Loucy (cell line): ENCODE data around the gene CA7.

ENCODE experiments used
- H2AFZ ChIP-seq: fragments of 200-600 bp; sonication (generic); 2 replicates; pipeline ENCODE4 v1.6.0; 2016; ENCODE audit warnings: antibody characterized with exemption, mild to moderate bottlenecking, low read length, moderate library complexity
- H3F3A ChIP-seq: fragments of 200-600 bp; 2 replicates; pipeline ENCODE4 v1.6.0; 2016; ENCODE audit warnings: antibody characterized with exemption, low read depth, mild to moderate bottlenecking
- H3K27me3 ChIP-seq: fragments of 200-600 bp; sonication (generic); 2 replicates; pipeline ENCODE4 v1.6.1; 2014; ENCODE audit warnings: low read length, mild to moderate bottlenecking; ENCODE audit not compliant: insufficient read depth, poor library complexity, severe bottlenecking
- H3K36me3 ChIP-seq: fragments of 200-600 bp; sonication (generic); 2 replicates; pipeline ENCODE4 v1.6.1; 2016; ENCODE audit warnings: low read length; ENCODE audit not compliant: insufficient read depth
- H3K4me1 ChIP-seq: fragments of 200-600 bp; sonication (generic); 2 replicates; pipeline ENCODE4 v1.5.1; 2014; ENCODE audit warnings: low read length, mild to moderate bottlenecking; ENCODE audit not compliant: insufficient read depth, poor library complexity, severe bottlenecking
- H3K4me2 ChIP-seq: fragments of 200-600 bp; sonication (generic); 2 replicates; pipeline ENCODE4 v1.6.0; 2014; ENCODE audit warnings: antibody characterized with exemption, low read length, low read depth, mild to moderate bottlenecking; ENCODE audit not compliant: poor library complexity, severe bottlenecking
- H3K4me3 ChIP-seq: fragments of 200-600 bp; sonication (generic); 2 replicates; pipeline ENCODE4 v1.5.1; 2014; ENCODE audit warnings: low read length, mild to moderate bottlenecking, mixed read lengths; ENCODE audit not compliant: poor library complexity, severe bottlenecking
- H3K79me2 ChIP-seq: fragments of 200-600 bp; sonication (generic); 2 replicates; pipeline ENCODE4 v1.6.1; 2014; ENCODE audit warnings: low read length; ENCODE audit not compliant: insufficient read depth
- H3K9ac ChIP-seq: fragments of 200-600 bp; sonication (generic); 2 replicates; pipeline ENCODE4 v1.6.0; 2014; ENCODE audit warnings: mild to moderate bottlenecking, low read depth, low read length, moderate library complexity; ENCODE audit not compliant: poor library complexity, severe bottlenecking
- H3K9me2 ChIP-seq: fragments of 200-600 bp; sonication (generic); replicated peaks from 2 replicates; pipeline ENCODE4 v1.6.1; 2016; ENCODE audit warnings: low read depth, low read length, mixed read lengths
- H3K9me3 ChIP-seq: fragments of 200-600 bp; sonication (generic); 2 replicates; pipeline ENCODE4 v1.6.1; 2014; ENCODE audit warnings: mild to moderate bottlenecking, antibody characterized with exemption, low read length, low read depth; ENCODE audit not compliant: insufficient read depth
- H4K20me1 ChIP-seq: fragments of 200-600 bp; sonication (generic); 2 replicates; pipeline ENCODE4 v1.6.0; 2014; ENCODE audit warnings: antibody characterized with exemption, low read length, mild to moderate bottlenecking; ENCODE audit not compliant: insufficient read depth, poor library complexity, severe bottlenecking
- CTCF ChIP-seq: fragments of 200-600 bp; sonication (generic); conservative IDR thresholded peaks from 2 replicates; pipeline ENCODE4 v1.5.1; 2014; ENCODE audit warnings: mild to moderate bottlenecking, antibody characterized with exemption, low read length
- EZH2phosphoT487 ChIP-seq: fragments of 200-600 bp; IDR thresholded peaks from 2 replicates; pipeline ENCODE4 v1.6.1; 2018; ENCODE audit warnings: antibody characterized with exemption, mild to moderate bottlenecking, moderate library complexity, borderline replicate concordance

CA7 gene

GRCh38 chr16:66851166-66851964 lies 7.2 kb downstream of the CA7 start:
- Histone ChIP-seq H3K27me3 (no peaks in the 10 kb centered on the region), H3K4me3 (no peak overlapping the region), H3K4me1 (no peaks in the 10 kb centered on the region), H3F3A (no peaks in the 10 kb centered on the region), H3K9me3 (no peaks in the 10 kb centered on the region), H4K20me1 (no peaks in the 10 kb centered on the region), H3K79me2 (no peaks in the 10 kb centered on the region), H3K36me3 (no peaks in the 10 kb centered on the region), H2AFZ (no peak overlapping the region), H3K9ac (no peak overlapping the region), H3K9me2 (no peaks in the 10 kb centered on the region), H3K4me2 (no peak overlapping the region)
- no peak; the same call in 1 of the 2 replicates for TF ChIP-seq CTCF
- TF ChIP-seq EZH2phosphoT487: no peak

GRCh38 chr16:66853261-66854139 lies 9.3 kb downstream of the CA7 start:
- TF ChIP-seq CTCF: no peak
- TF ChIP-seq EZH2phosphoT487: no peak
- Histone ChIP-seq H4K20me1 (no peaks in the 10 kb centered on the region), H3K79me2 (no peaks in the 10 kb centered on the region), H3K27me3 (no peaks in the 10 kb centered on the region), H3K36me3 (no peaks in the 10 kb centered on the region), H3K4me3 (no peak overlapping the region), H3K4me1 (no peaks in the 10 kb centered on the region), H3K9ac (no peak overlapping the region), H3F3A (no peaks in the 10 kb centered on the region), H3K9me3 (no peaks in the 10 kb centered on the region), H2AFZ (no peak overlapping the region), H3K4me2 (no peak overlapping the region), H3K9me2 (no peaks in the 10 kb centered on the region)

DNA sequence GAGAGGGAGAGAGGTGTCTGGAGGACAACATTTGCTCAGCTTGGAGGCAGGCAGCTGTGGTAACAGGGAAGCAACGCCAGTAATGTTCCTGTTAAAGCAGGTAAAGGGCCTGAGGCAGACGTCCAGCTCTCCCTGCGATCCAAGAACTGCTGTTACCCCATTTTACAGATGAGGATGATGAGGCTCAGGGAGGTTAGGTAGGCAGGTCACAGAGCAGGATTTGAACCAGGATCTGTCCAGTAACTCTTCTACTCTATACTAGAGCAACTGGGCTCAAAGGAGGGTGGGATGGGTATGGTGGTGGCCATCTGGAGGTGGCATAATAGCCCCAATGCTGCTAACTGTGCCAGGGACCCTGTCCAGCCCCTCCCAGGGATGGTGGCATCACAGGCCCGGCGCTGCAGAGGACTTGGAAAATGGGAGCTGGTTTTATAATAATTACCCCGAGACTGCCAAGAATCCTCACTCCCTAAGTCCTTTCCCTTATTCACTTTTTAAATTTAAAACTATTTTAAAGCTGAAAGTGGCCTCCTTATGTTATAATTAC lies 12.0 kb downstream of the CA7 start:
- no peak overlapping the region for H3K4me3 ChIP-seq
- no peaks in the 10 kb centered on the region for H4K20me1 ChIP-seq
- H3F3A ChIP-seq: no peaks in the 10 kb centered on the region
- H3K9ac ChIP-seq: no peak overlapping the region
- H3K4me1 ChIP-seq: no peaks in the 10 kb centered on the region
- no peaks in the 10 kb centered on the region for H3K9me2 ChIP-seq
- TF ChIP-seq CTCF (no peak), EZH2phosphoT487 (no peak)
- H3K79me2 ChIP-seq: no peaks in the 10 kb centered on the region
- no peaks in the 10 kb centered on the region for H3K36me3 ChIP-seq
- no peaks in the 10 kb centered on the region for H3K9me3 ChIP-seq
- H3K4me2 ChIP-seq: no peak overlapping the region
- H2AFZ ChIP-seq: no peak overlapping the region
- no peaks in the 10 kb centered on the region for H3K27me3 ChIP-seq
